OCI-LY7 (cell line): ENCODE results near the gene SH2D3C.

Source experiments
- CTCF ChIP-seq: fragments of 200-600 bp; sonication (generic); conservative IDR thresholded peaks from 2 replicates; pipeline ENCODE4 v1.5.1; 2014; ENCODE audit warnings: mild to moderate bottlenecking, antibody characterized with exemption, low read length, moderate library complexity, mixed read lengths
- EZH2phosphoT487 ChIP-seq: fragments of 200-600 bp; sonication (generic); IDR thresholded peaks from 2 replicates; pipeline ENCODE4 v1.6.1; 2018; ENCODE audit warnings: low read depth, borderline replicate concordance, mild to moderate bottlenecking, mixed run types, antibody characterized with exemption, low read length, moderate library complexity, mixed read lengths

GRCh38 chr9:127796225-127796813, 17.9 kb upstream of the SH2D3C start:
- TF ChIP-seq CTCF (no peak), EZH2phosphoT487 (no peak)
